ENCODE measurements around the gene ADAMTS6.

GRCh38 chr5:65261499-65261898 lies 220.2 kb downstream of the ADAMTS6 start:
- TF ChIP-seq POLR2A (IDR thresholded peaks at IDR 0.05): no peak
- TF ChIP-seq CTCF (IDR thresholded peaks at IDR 0.05): no peak

All from Peyer's patch (tissue), 4 donors.